ENCODE data around the gene CACNA1B.

Gene CACNA1B

DNA sequence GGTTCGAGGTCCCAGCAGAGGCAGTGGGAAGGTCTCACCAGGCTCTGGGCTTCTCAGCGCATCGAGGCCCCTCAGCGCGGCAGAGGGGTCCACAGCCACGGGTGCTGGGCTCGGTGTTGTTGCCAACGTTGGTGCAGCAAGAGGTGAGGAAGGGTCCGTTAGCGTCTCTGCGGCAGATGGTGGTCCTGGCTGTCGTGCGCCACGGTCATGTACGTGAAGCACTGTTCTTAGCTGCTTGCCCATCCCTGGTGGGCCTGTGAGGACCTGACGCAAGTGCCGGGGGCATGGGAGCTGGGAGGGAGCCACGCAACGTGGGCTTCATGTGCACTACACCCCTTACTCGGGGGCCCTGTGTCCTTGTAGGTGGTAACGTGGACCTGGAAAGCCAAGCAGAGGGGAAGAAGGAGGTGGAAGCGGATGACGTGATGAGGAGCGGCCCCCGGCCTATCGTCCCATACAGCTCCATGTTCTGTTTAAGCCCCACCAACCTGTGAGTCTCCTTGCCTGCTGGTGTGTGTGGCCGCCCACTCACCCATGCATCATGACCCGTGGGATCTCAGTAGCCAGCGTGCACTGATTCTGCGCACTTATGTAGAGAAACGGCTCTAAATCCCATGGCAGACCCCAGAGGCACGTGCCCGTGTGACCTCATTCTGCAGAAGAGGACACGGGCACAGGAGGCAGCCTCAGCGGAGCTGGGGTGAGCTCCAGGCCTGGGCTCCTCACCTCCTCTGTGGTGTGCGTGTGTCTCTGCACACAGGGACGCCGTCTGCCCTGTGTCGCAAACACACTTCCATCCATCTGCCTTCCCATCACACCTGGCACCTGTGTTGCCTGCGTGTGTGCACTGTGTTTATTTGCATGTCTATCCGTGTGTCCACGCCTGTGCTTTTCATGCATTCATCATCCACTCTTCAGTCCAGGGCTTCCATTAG is 166.1 kb downstream of the CACNA1B start:
- TF ChIP-seq, protein P1, sequence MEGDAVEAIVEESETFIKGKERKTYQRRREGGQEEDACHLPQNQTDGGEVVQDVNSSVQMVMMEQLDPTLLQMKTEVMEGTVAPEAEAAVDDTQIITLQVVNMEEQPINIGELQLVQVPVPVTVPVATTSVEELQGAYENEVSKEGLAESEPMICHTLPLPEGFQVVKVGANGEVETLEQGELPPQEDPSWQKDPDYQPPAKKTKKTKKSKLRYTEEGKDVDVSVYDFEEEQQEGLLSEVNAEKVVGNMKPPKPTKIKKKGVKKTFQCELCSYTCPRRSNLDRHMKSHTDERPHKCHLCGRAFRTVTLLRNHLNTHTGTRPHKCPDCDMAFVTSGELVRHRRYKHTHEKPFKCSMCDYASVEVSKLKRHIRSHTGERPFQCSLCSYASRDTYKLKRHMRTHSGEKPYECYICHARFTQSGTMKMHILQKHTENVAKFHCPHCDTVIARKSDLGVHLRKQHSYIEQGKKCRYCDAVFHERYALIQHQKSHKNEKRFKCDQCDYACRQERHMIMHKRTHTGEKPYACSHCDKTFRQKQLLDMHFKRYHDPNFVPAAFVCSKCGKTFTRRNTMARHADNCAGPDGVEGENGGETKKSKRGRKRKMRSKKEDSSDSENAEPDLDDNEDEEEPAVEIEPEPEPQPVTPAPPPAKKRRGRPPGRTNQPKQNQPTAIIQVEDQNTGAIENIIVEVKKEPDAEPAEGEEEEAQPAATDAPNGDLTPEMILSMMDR (IDR thresholded peaks at IDR 0.05; ENCODE audit: borderline replicate concordance, insufficient read depth, low read depth, low read length): no peak
- H3K4me3 ChIP-seq (ENCODE audit: low read depth, low read length): no peak overlapping the region

- TF ChIP-seq, protein P1 (IDR thresholded peaks at IDR 0.05; ENCODE audit: borderline replicate concordance, insufficient read depth, low read depth, low read length): no peak
- no peak overlapping the region for H3K4me3 ChIP-seq (ENCODE audit: low read depth, low read length)
Observed at GRCh38 chr9:138044485-138045383, 167.2 kb downstream of the CACNA1B start.

- TF ChIP-seq, protein P1 (IDR thresholded peaks at IDR 0.05; ENCODE audit: borderline replicate concordance, insufficient read depth, low read depth, low read length): no peak
- no peak overlapping the region for H3K4me3 ChIP-seq (ENCODE audit: low read depth, low read length)
Observed at GRCh38 chr9:138045541-138046490, 168.2 kb downstream of the CACNA1B start.

DNA sequence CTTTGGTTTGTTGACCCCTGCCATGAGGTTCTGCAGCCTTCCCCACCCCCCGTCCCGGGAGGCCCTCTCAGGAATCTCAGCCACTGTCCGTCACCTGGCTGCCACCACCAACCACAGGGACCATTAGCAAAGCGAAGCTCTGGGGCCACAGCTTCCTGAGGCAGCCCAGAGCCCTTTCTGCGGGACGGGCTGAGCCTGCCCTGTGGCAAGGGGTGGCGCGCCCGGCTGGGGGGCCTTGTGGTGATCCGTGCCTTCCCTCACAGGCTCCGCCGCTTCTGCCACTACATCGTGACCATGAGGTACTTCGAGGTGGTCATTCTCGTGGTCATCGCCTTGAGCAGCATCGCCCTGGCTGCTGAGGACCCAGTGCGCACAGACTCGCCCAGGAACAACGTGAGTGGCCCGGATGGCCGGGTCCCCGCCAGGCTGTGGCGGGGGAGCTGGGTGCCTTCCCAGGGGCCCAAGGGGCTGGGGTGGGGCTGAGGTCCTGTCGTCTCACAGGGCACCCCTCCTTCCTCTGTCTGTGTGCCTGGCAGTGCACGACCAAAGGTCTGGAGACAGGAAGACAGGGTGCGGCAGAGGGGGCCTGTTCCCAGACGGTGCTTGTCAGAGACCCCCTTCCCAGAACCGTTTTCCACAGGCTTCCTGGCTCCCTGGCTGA is 169.2 kb downstream of the CACNA1B start:
- TF ChIP-seq, protein P1 (IDR thresholded peaks at IDR 0.05; ENCODE audit: borderline replicate concordance, insufficient read depth, low read depth, low read length): no peak
- H3K4me3 ChIP-seq (ENCODE audit: low read depth, low read length): no peak overlapping the region

- TF ChIP-seq, protein P1 (IDR thresholded peaks at IDR 0.05; ENCODE audit: borderline replicate concordance, insufficient read depth, low read depth, low read length): no peak
- no peak overlapping the region for H3K4me3 ChIP-seq (ENCODE audit: low read depth, low read length)
Observed at GRCh38 chr9:138047469-138048040, 170.0 kb downstream of the CACNA1B start.

- no peak overlapping the region for H3K4me3 ChIP-seq (ENCODE audit: low read depth, low read length)
- TF ChIP-seq, protein P1 (IDR thresholded peaks at IDR 0.05; ENCODE audit: borderline replicate concordance, insufficient read depth, low read depth, low read length): no peak
Observed at GRCh38 chr9:138048184-138048583, 170.6 kb downstream of the CACNA1B start.
